Gastroesophageal sphincter (tissue), 4 donors: ENCODE data around the gene MUSTN1. TPM values are rescaled to one million over a fixed set of nuclear protein-coding genes. Genes with fewer than 3 reads are reported as not detected.
A peak's percentile ranks its signal among the peaks of the same experiment; 100 is the strongest.

ENCODE experiments used
- ATAC-seq: fragments of 150-250 bp; one replicate; pipeline ENCODE4 v1.9.1; 2016; ENCODE audit warnings: mild to moderate bottlenecking, moderate library complexity
- H3K27ac ChIP-seq, 4 donors: fragments of 200-600 bp; sonication (generic) in 3 of 4; 1 replicate in 3 of 4; 2 replicates in 1 of 4; pipeline ENCODE4 v1.5.1; 2016 to 2019
- H3K27me3 ChIP-seq: fragments of 200-600 bp; sonication (generic); one replicate; pipeline ENCODE4 v1.5.1; 2019
- H3K36me3 ChIP-seq, 2 donors: fragments of 200-600 bp; sonication (generic); one replicate each; pipeline ENCODE4 v1.5.1; 2019; ENCODE audit warnings: control low read depth in 1 of 2
- H3K4me1 ChIP-seq, 3 donors: fragments of 200-600 bp; sonication (generic); 1 replicate in 2 of 3; 2 replicates in 1 of 3; pipeline ENCODE4 v1.5.1; 2016 to 2019; ENCODE audit warnings: control low read depth in 2 of 3
- H3K4me3 ChIP-seq, 2 donors: fragments of 200-600 bp; sonication (generic); one replicate each; pipeline ENCODE4 v1.5.1; 2019; ENCODE audit warnings: mild to moderate bottlenecking in 1 of 2, moderate library complexity in 1 of 2
- H3K9me3 ChIP-seq, 3 donors: fragments of 200-600 bp; sonication (generic); one replicate each; pipeline ENCODE4 v1.5.1; 2017 to 2019; ENCODE audit warnings: control low read depth in 2 of 3
- EP300 ChIP-seq: sonication (generic); formaldehyde crosslinking; IDR thresholded peaks from one replicate; pipeline ENCODE4 v1.6.1; 2017; ENCODE audit warnings: antibody characterized with exemption, mild to moderate bottlenecking
- POLR2A ChIP-seq, 2 donors: fragments of 450-650 bp; IDR thresholded peaks; one replicate each; pipeline ENCODE4 v1.6.1; 2017; ENCODE audit warnings: antibody characterized with exemption in 2 of 2, mild to moderate bottlenecking in 2 of 2, moderate library complexity in 1 of 2
- POLR2AphosphoS5 ChIP-seq: sonication (generic); formaldehyde crosslinking; IDR thresholded peaks from one replicate; pipeline ENCODE4 v1.6.1; 2017; ENCODE audit warnings: antibody characterized with exemption
- WGBS, 2 donors: methylation state at CpG; one replicate each; pipeline ENCODE4 v1.1.5; 2018; ENCODE audit warnings: low coverage in 1 of 2; 5-methylcytosine and 5-hydroxymethylcytosine counted together
- total RNA-seq, 4 donors: library from RNA; depleted of rRNA; stranded (reverse); fragments of >200 nt; gene quantifications; one replicate each; pipeline ENCODE4 v1.1.0, GENCODE V29; 2016
- TF ChIP-seq, protein P1 (sequence below), 4 experiments: fragments of 200-600 bp in 2 of 4; fragments of 450-650 bp in 2 of 4; sonication (generic) in 1 of 4; IDR thresholded peaks; one replicate each; pipeline ENCODE4 v1.5.1; 2017 to 2019; ENCODE audit warnings: antibody characterized with exemption in 4 of 4, mild to moderate bottlenecking in 2 of 4, moderate library complexity in 2 of 4

Gene MUSTN1
- total RNA-seq, 4 donors from 2014 or later = 8.6 to 20.9 (median 16.6) TPM

DNA sequence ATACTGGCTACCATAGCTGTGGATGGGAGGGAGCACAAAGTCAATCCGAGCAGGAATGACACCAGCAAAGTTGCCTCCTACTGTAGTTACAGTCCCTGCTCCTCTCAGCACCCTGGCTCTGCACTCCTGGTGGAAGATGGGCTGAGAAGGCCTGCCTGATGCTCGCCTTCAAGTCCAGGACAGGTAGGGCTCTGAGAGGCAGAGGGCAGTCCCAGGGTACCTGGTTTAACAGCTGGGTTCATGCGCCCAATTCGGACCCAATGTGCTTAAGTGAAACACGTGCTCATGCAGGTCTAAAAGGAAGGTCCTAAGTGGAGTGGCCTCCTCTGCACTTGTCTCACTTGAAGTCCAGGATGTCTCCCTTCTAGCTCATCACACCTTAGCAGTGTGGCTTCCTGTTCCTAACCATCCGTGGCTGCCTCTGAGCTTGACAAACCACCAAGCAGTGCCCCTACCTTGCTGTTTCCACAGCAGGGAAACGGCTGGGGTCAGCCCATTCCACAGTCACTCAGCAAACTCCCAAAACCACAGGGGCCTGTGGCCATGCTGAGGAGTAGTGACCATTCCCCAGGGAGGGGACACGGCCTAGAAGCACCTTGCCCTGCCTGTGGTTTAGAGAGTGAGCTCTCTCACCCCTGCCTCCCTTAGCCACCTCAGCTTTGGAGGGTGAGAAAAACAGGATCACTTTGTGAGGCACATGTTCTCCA is 3.9 kb upstream of the MUSTN1 start:
- peaks cover 0 to 83% of the 10 kb centered on the region in 2 donors for H3K36me3 ChIP-seq
- TF ChIP-seq POLR2AphosphoS5 = no peak
- TF ChIP-seq EP300 = no peak
- TF ChIP-seq, protein P1, sequence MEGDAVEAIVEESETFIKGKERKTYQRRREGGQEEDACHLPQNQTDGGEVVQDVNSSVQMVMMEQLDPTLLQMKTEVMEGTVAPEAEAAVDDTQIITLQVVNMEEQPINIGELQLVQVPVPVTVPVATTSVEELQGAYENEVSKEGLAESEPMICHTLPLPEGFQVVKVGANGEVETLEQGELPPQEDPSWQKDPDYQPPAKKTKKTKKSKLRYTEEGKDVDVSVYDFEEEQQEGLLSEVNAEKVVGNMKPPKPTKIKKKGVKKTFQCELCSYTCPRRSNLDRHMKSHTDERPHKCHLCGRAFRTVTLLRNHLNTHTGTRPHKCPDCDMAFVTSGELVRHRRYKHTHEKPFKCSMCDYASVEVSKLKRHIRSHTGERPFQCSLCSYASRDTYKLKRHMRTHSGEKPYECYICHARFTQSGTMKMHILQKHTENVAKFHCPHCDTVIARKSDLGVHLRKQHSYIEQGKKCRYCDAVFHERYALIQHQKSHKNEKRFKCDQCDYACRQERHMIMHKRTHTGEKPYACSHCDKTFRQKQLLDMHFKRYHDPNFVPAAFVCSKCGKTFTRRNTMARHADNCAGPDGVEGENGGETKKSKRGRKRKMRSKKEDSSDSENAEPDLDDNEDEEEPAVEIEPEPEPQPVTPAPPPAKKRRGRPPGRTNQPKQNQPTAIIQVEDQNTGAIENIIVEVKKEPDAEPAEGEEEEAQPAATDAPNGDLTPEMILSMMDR (IDR thresholded peaks at IDR 0.05) = no peak
- no peak for TF ChIP-seq POLR2A (IDR thresholded peaks at IDR 0.05)

DNA sequence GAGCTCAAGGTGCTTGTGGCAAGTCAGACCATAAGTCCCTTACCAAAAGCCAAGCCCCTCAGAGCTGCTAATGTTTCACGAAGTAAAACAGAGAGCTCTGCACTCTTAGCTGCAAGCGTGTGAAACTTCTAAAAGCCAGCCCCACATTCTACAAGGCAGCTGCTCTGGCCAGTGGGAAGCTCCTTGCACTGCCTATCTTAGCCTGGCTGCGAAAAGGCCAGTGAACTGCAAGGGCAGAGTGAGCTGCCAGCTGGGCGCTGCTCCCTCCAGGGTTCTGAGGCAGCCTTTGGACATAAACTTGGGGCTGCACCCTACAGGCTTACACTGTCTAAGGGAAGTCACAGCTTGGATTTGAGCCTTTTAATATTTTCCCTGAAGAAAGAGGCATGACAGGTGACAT is 2.2 kb upstream of the MUSTN1 start:
- no peak overlapping the region for H3K27ac ChIP-seq
- WGBS, 2 donors = 83 to 90% methylated on average over 2 to 4 of the region's 4 CpGs
- peaks cover 0 to 75% of the 10 kb centered on the region in 2 donors for H3K36me3 ChIP-seq
- ATAC-seq = no peak
- H3K4me1 ChIP-seq = peaks cover 0 to 47% (median 13%) of the 10 kb centered on the region in 3 donors
- no peaks in the 10 kb centered on the region for H3K27me3 ChIP-seq
- no peaks in the 10 kb centered on the region for H3K9me3 ChIP-seq
- no peak overlapping the region for H3K4me3 ChIP-seq
- TF ChIP-seq POLR2AphosphoS5 (no peak), POLR2A (IDR thresholded peaks at IDR 0.05) (no peak), EP300 (no peak)
- TF ChIP-seq, protein P1 (IDR thresholded peaks at IDR 0.05) = no peak

More for the DNA sequence above, 3.9 kb upstream of the MUSTN1 start:
- Histone ChIP-seq H3K4me3 (no peak overlapping the region), H3K27ac (no peak overlapping the region), H3K4me1 (peaks cover 0 to 54% (median 13%) of the 10 kb centered on the region in 3 donors), H3K27me3 (no peaks in the 10 kb centered on the region), H3K9me3 (no peaks in the 10 kb centered on the region)
- WGBS, 2 donors = 94% methylated on average over 2 of the region's 8 CpGs; no CpG with 5 or more reads in 1 of the 2 donors
- ATAC-seq = no peak

DNA sequence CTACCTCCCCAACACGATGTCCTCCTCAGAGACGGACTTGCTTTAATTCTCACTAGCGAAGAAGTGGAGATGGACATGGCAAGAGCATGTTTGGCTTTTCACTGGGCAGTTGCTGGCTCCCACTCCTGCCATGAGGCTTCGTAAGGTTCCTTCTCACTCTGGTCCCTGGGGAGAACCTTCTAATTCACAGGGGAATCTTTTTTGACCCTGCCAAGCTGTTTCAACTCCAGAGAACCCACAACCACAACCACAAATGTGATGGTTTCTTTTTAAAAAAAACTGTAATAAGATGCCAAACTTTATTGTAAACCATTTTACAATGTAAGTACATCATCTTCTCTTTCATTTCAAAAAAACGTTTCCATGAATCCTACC is 1.6 kb upstream of the MUSTN1 start:
- H3K36me3 ChIP-seq = peaks cover 0 to 70% of the 10 kb centered on the region in 2 donors
- no peaks in the 10 kb centered on the region for H3K9me3 ChIP-seq
- 63 to 83% methylated on average over 1 to 5 of the region's 5 CpGs for WGBS, 2 donors
- peak overlapping the region in 2 of 4 donors; percentile 67 to 75 for H3K27ac ChIP-seq
- H3K4me1 ChIP-seq = peaks cover 0 to 47% (median 15%) of the 10 kb centered on the region in 3 donors
- ATAC-seq = no peak
- H3K27me3 ChIP-seq = no peaks in the 10 kb centered on the region
- H3K4me3 ChIP-seq = no peak overlapping the region
- TF ChIP-seq, protein P1 (IDR thresholded peaks at IDR 0.05) = no peak
- no peak for TF ChIP-seq POLR2AphosphoS5
- TF ChIP-seq EP300 = no peak
- no peak for TF ChIP-seq POLR2A (IDR thresholded peaks at IDR 0.05)

DNA sequence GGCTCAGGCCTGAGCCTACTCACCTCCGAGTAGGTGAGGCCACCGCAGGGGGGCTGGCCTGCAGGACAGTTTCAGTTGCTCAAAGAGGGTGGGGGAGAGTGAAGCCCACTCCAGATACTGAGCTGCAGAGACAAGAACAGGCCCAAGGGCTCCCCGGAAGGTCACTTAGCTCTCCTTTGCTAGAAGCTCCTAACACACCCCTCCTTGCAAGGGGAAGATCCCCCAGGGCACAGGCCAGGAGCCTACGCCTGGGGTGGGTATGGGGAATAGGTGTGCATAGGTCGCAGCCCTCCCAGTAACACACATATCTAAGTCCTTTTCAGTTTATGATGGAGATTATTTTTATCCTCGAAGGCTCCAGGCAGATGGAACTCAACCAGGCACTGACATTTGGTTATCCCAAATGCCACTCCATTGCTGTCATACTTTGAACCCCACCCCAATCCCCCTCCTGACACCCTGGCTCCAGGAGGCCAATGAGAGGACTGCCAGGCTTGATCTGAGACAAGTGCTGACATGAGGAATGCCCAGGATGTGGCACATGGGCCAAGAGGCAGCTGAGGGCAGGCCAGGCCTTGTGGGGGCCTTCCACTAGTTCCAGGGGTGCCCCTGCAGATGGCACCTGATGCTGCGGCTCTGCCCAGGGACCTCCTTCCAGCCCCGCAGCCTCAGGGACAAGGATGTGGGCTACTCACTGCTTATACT is 1.1 kb upstream of the MUSTN1 start:
- H3K9me3 ChIP-seq = no peaks in the 10 kb centered on the region
- ATAC-seq = no peak
- no peaks in the 10 kb centered on the region for H3K27me3 ChIP-seq
- peak overlapping the region in 1 of 2 donors; percentile 15 for H3K4me3 ChIP-seq
- H3K36me3 ChIP-seq = peaks cover 0 to 65% of the 10 kb centered on the region in 2 donors
- peak overlapping the region in 3 of 4 donors; percentile 58 to 75 (median 67) for H3K27ac ChIP-seq
- 29 to 76% methylated on average over 1 to 5 of the region's 8 CpGs for WGBS, 2 donors
- peaks cover 0 to 48% (median 18%) of the 10 kb centered on the region in 3 donors for H3K4me1 ChIP-seq
- TF ChIP-seq POLR2A (IDR thresholded peaks at IDR 0.05) (no peak), EP300 (no peak), POLR2AphosphoS5 (no peak)
- TF ChIP-seq, protein P1 (IDR thresholded peaks at IDR 0.05) = no peak
